ENCODE results near the gene RSBN1L.
A peak's percentile ranks its signal among the peaks of the same experiment; 100 is the strongest.

Gene RSBN1L

GRCh38 chr7:77667459-77668086 lies 28.7 kb upstream of the RSBN1L start:
- H3K27ac ChIP-seq = peak overlapping the region; percentile 16; the same call in 1 of the 2 replicates
- TF ChIP-seq CTCF (conservative IDR thresholded peaks at IDR 0.05) (no peak), ZFX (IDR thresholded peaks at IDR 0.05) (no peak)

- TF ChIP-seq CTCF (conservative IDR thresholded peaks at IDR 0.05) = no peak
- no peak for TF ChIP-seq ZFX (IDR thresholded peaks at IDR 0.05)
- no peak overlapping the region for H3K27ac ChIP-seq
Measured at GRCh38 chr7:77674878-77675277, 21.4 kb upstream of the RSBN1L start.

GRCh38 chr7:77679608-77680007 lies 16.7 kb upstream of the RSBN1L start:
- no peak for TF ChIP-seq CTCF (conservative IDR thresholded peaks at IDR 0.05)
- TF ChIP-seq ZFX (IDR thresholded peaks at IDR 0.05) = no peak
- peak overlapping the region; percentile 74 for H3K27ac ChIP-seq

GRCh38 chr7:77680266-77680665 lies 16.0 kb upstream of the RSBN1L start:
- TF ChIP-seq CTCF (conservative IDR thresholded peaks at IDR 0.05) = no peak
- TF ChIP-seq ZFX (IDR thresholded peaks at IDR 0.05) = no peak
- peak overlapping the region; percentile 74 for H3K27ac ChIP-seq

- H3K27ac ChIP-seq = no peak overlapping the region
- no peak for TF ChIP-seq CTCF (conservative IDR thresholded peaks at IDR 0.05)
- TF ChIP-seq ZFX (IDR thresholded peaks at IDR 0.05) = no peak
Measured at GRCh38 chr7:77684030-77684429, 12.2 kb upstream of the RSBN1L start.

- H3K27ac ChIP-seq = no peak overlapping the region
- TF ChIP-seq ZFX (IDR thresholded peaks at IDR 0.05) (no peak), CTCF (conservative IDR thresholded peaks at IDR 0.05) (no peak)
Measured at GRCh38 chr7:77685233-77685632, 11.0 kb upstream of the RSBN1L start.

GRCh38 chr7:77687100-77687746 lies 9.0 kb upstream of the RSBN1L start:
- no peak overlapping the region for H3K27ac ChIP-seq
- TF ChIP-seq CTCF (conservative IDR thresholded peaks at IDR 0.05) (no peak), ZFX (IDR thresholded peaks at IDR 0.05) (no peak)
